OCI-LY1 (cell line): Measurements from ENCODE around the gene ROBO1.

Source experiments
- H2AFZ ChIP-seq: fragments of 200-600 bp; sonication (generic), shearing (Covaris generic); 2 replicates; pipeline ENCODE4 v1.6.0; 2014; ENCODE audit warnings: antibody characterized with exemption, mild to moderate bottlenecking, low read length
- H3F3A ChIP-seq: fragments of 200-600 bp; sonication (generic), shearing (Covaris generic); 2 replicates; pipeline ENCODE4 v1.6.0; 2014; ENCODE audit warnings: mild to moderate bottlenecking, antibody characterized with exemption, low read length, moderate library complexity; ENCODE audit not compliant: insufficient read depth
- H3K27ac ChIP-seq: fragments of 200-600 bp; sonication (generic); 2 replicates; pipeline ENCODE4 v1.5.1; 2014; ENCODE audit warnings: low read length, mixed run types, mild to moderate bottlenecking, low read depth; ENCODE audit not compliant: poor library complexity, severe bottlenecking
- H3K27me3 ChIP-seq: fragments of 200-600 bp; sonication (generic); 2 replicates; pipeline ENCODE4 v1.6.0; 2014; ENCODE audit warnings: antibody characterized with exemption, mild to moderate bottlenecking, low read length, moderate library complexity; ENCODE audit not compliant: insufficient read depth
- H3K36me3 ChIP-seq: fragments of 200-600 bp; sonication (generic); 2 replicates; pipeline ENCODE4 v1.6.1; 2014; ENCODE audit warnings: mild to moderate bottlenecking, antibody characterized with exemption, low read length, moderate library complexity, mixed read lengths; ENCODE audit not compliant: insufficient read depth
- H3K4me1 ChIP-seq: fragments of 200-600 bp; sonication (generic); 2 replicates; pipeline ENCODE4 v1.5.1; 2014; ENCODE audit warnings: mild to moderate bottlenecking, low read length, moderate library complexity; ENCODE audit not compliant: insufficient read depth, severe bottlenecking
- H3K4me2 ChIP-seq: fragments of 200-600 bp; sonication (generic), shearing (Covaris generic); 2 replicates; pipeline ENCODE4 v1.6.1; 2014; ENCODE audit warnings: low read length
- H3K4me3 ChIP-seq: fragments of 200-600 bp; sonication (generic); 2 replicates; pipeline ENCODE4 v1.5.1; 2014; ENCODE audit warnings: low read length, low read depth, mild to moderate bottlenecking, mixed read lengths; ENCODE audit not compliant: poor library complexity, severe bottlenecking
- H3K79me2 ChIP-seq: fragments of 200-600 bp; shearing (Covaris generic); 2 replicates; pipeline ENCODE4 v1.6.1; 2016; ENCODE audit warnings: mixed run types, low read length, mixed read lengths; ENCODE audit not compliant: insufficient read depth
- H3K9ac ChIP-seq: fragments of 200-600 bp; sonication (generic), shearing (Covaris generic); 2 replicates; pipeline ENCODE4 v1.6.1; 2014; ENCODE audit warnings: mild to moderate bottlenecking, low read length, mixed read lengths
- H3K9me2 ChIP-seq: fragments of 200-600 bp; sonication (generic), shearing (Covaris generic); 2 replicates; pipeline ENCODE4 v1.6.1; 2014; ENCODE audit warnings: low read depth, mild to moderate bottlenecking, low read length, mixed read lengths
- H3K9me3 ChIP-seq: fragments of 200-600 bp; shearing (Covaris generic); 2 replicates; pipeline ENCODE4 v1.6.1; 2014; ENCODE audit warnings: low read length, mixed read lengths
- H4K20me1 ChIP-seq: fragments of 200-600 bp; sonication (generic), shearing (Covaris generic); 2 replicates; pipeline ENCODE4 v1.6.0; 2016; ENCODE audit warnings: mild to moderate bottlenecking, low read length; ENCODE audit not compliant: insufficient read depth
- EZH2 ChIP-seq: fragments of 200-600 bp; sonication (generic), shearing (Covaris generic); IDR thresholded peaks from 2 replicates; pipeline ENCODE4 v1.8.0; 2017; ENCODE audit warnings: borderline replicate concordance, mixed run types, mild to moderate bottlenecking, antibody characterized with exemption, low read length, moderate library complexity, mixed read lengths
- TF ChIP-seq, protein P1 (sequence below): fragments of 200-600 bp; sonication (generic), shearing (Covaris generic); IDR thresholded peaks from 2 replicates; pipeline ENCODE4 v1.5.1; 2017; ENCODE audit warnings: mild to moderate bottlenecking, antibody characterized with exemption, low read length, moderate library complexity, mixed read lengths

The ROBO1 gene

DNA sequence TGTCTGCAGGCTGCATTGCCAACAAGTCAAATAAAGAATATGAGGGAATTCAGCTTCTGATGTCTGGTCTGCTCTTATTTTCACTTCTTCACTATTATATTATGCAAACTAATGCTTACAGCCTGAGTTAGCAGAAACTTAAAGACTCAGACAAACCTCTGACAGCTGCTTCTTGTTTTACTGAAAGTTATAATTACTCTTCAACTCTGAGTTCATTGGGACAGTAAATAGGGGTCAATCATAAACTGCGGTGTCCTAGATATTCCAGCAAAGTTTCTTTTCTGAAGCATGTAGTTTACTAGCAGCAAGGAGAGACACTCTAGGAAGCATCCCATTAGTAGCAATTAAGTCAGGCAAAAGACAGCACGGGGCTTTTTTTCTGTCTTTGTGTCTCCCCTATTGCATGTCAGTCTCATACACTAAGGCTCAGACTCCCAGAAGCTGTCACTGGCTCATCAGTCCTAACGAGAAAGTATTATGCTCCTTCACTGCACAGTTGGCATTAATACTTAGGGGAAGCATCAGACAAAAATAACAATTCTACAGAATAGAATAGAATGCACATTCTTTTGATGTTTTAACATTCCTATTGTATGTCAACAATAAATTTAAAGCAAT, 1060.8 kb downstream of the ROBO1 start:
- H3K4me2 ChIP-seq: no peak overlapping the region
- no peak overlapping the region for H3K27ac ChIP-seq
- no peaks in the 10 kb centered on the region for H3K36me3 ChIP-seq
- H3K27me3 ChIP-seq: no peaks in the 10 kb centered on the region
- H3K9me2 ChIP-seq: no peaks in the 10 kb centered on the region
- no peak for TF ChIP-seq EZH2
- TF ChIP-seq, protein P1, sequence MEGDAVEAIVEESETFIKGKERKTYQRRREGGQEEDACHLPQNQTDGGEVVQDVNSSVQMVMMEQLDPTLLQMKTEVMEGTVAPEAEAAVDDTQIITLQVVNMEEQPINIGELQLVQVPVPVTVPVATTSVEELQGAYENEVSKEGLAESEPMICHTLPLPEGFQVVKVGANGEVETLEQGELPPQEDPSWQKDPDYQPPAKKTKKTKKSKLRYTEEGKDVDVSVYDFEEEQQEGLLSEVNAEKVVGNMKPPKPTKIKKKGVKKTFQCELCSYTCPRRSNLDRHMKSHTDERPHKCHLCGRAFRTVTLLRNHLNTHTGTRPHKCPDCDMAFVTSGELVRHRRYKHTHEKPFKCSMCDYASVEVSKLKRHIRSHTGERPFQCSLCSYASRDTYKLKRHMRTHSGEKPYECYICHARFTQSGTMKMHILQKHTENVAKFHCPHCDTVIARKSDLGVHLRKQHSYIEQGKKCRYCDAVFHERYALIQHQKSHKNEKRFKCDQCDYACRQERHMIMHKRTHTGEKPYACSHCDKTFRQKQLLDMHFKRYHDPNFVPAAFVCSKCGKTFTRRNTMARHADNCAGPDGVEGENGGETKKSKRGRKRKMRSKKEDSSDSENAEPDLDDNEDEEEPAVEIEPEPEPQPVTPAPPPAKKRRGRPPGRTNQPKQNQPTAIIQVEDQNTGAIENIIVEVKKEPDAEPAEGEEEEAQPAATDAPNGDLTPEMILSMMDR: no peak
- H3K4me3 ChIP-seq: no peak overlapping the region
- H3K79me2 ChIP-seq: no peaks in the 10 kb centered on the region
- H3K9me3 ChIP-seq: no peaks in the 10 kb centered on the region
- H3K9ac ChIP-seq: no peak overlapping the region
- H3K4me1 ChIP-seq: no peaks in the 10 kb centered on the region
- no peaks in the 10 kb centered on the region for H4K20me1 ChIP-seq
- no peak overlapping the region for H2AFZ ChIP-seq
- no peaks in the 10 kb centered on the region for H3F3A ChIP-seq

DNA sequence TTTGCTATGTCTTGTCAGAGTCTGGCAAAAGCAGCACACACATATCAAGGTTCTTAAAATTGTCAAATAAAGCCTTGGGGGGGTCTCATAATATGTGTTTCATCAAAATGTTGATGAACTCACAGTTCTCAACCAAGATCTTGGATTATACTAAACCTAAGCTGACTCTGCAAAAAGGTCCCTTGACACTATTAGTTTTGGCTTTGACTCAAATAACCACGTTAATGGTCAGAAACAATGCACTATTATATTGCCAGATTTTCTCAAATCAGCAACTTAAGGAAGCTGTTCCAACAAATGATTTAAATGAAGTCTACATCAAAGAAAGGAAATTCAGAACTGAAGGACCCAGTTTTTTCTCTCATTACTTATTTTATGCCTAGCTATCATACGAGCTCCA, 1063.9 kb downstream of the ROBO1 start:
- Histone ChIP-seq H3F3A (no peaks in the 10 kb centered on the region), H3K36me3 (no peaks in the 10 kb centered on the region), H3K79me2 (no peaks in the 10 kb centered on the region), H3K9me3 (no peaks in the 10 kb centered on the region), H3K4me2 (no peak overlapping the region), H3K9me2 (no peaks in the 10 kb centered on the region), H3K9ac (no peak overlapping the region), H3K4me1 (no peaks in the 10 kb centered on the region), H3K27ac (no peak overlapping the region), H3K27me3 (no peaks in the 10 kb centered on the region), H4K20me1 (no peaks in the 10 kb centered on the region), H3K4me3 (no peak overlapping the region), H2AFZ (no peak overlapping the region)
- TF ChIP-seq, protein P1: no peak
- no peak for TF ChIP-seq EZH2

DNA sequence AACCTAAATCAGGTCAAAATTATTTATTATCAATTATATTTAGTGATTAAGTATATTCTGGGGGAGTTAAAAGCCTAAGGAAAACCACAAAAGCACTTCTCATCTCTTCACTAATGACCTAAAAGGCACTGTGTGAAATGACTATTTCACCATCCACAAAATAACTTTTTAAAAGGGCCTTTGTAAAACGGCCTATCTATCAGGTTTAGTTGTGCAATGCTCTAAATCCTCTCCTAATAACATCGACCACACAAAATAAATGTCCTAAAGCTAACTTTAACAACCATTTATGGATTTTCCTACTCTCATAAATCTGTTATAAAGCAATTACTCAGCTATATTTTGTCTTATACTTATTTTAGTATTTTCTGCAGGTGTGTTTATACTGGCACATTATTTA, 1066.3 kb downstream of the ROBO1 start:
- no peaks in the 10 kb centered on the region for H3K79me2 ChIP-seq
- no peaks in the 10 kb centered on the region for H3F3A ChIP-seq
- H3K36me3 ChIP-seq: no peaks in the 10 kb centered on the region
- no peak overlapping the region for H3K9ac ChIP-seq
- no peaks in the 10 kb centered on the region for H3K4me1 ChIP-seq
- H3K27me3 ChIP-seq: no peaks in the 10 kb centered on the region
- H3K4me2 ChIP-seq: no peak overlapping the region
- no peak overlapping the region for H2AFZ ChIP-seq
- H3K9me3 ChIP-seq: no peaks in the 10 kb centered on the region
- no peaks in the 10 kb centered on the region for H3K9me2 ChIP-seq
- no peak for TF ChIP-seq EZH2
- TF ChIP-seq, protein P1: no peak
- H3K4me3 ChIP-seq: no peak overlapping the region
- no peak overlapping the region for H3K27ac ChIP-seq
- H4K20me1 ChIP-seq: no peaks in the 10 kb centered on the region
